SK-N-SH (cell line): ENCODE results near the gene MAST4. TPM values are rescaled to one million over a fixed set of nuclear protein-coding genes. Genes with fewer than 3 reads are reported as not detected.

ENCODE experiments used
- CTCF ChIA-PET: fragments of 300-600, 350-600 bp; formaldehyde crosslinking; extraction: SDS; loops from one replicate; lab custom pipeline; 2021; lab: Yijun Ruan, JAX
- POLR2A ChIA-PET: fragments of 350-600 bp; sonication (Branson Sonifier 250); formaldehyde crosslinking; extraction: SDS; loops from one replicate; lab custom pipeline; 2020; ENCODE audit warnings: antibody characterized with exemption, inconsistent platforms; lab: Yijun Ruan, JAX
- DNase-seq: peaks from one replicate; pipeline ENCODE4 v3.0.0; 2012
- H2AFZ ChIP-seq: fragments of 200-600 bp; sonication (generic); 2 replicates; pipeline ENCODE4 v1.8.1; 2016; ENCODE audit warnings: antibody characterized with exemption, mild to moderate bottlenecking, low read depth
- H3F3A ChIP-seq: fragments of 200-600 bp; sonication (generic); replicated peaks from 2 replicates; pipeline ENCODE3; 2016; ENCODE audit warnings: antibody characterized with exemption, mild to moderate bottlenecking; ENCODE audit not compliant: insufficient read depth
- H3K27ac ChIP-seq, 2 experiments: fragments of 200-500 bp in 1 of 2; fragments of 200-600 bp in 1 of 2; sonication (Bioruptor generic) in 1 of 2; sonication (generic), shearing (Covaris generic) in 1 of 2; 2 replicates each; pipeline versions ENCODE4 v1.5.1 to v1.6.1; 2014 to 2016; ENCODE audit warnings: low read depth in 2 of 2, inconsistent platforms in 1 of 2, low read length in 1 of 2, mild to moderate bottlenecking in 1 of 2, mixed read lengths in 1 of 2
- H3K27me3 ChIP-seq: fragments of 200-600 bp; sonication (generic), shearing (Covaris generic); 2 replicates; pipeline ENCODE4 v1.6.1; 2016; ENCODE audit warnings: mixed run types; ENCODE audit not compliant: insufficient read depth
- H3K36me3 ChIP-seq, 2 experiments: fragments of 200-500 bp in 1 of 2; fragments of 200-600 bp in 1 of 2; sonication (Bioruptor generic) in 1 of 2; sonication (generic) in 1 of 2; replicated peaks in 1 of 2; 2 replicates each; pipeline versions ENCODE3 to v1.5.1; 2014 to 2016; ENCODE audit warnings: low read length in 1 of 2, mild to moderate bottlenecking in 1 of 2; ENCODE audit not compliant: insufficient read depth in 2 of 2, control insufficient read depth in 1 of 2
- H3K4me1 ChIP-seq, 2 experiments: fragments of 200-500 bp in 1 of 2; fragments of 200-600 bp in 1 of 2; sonication (Bioruptor generic) in 1 of 2; sonication (generic), shearing (Covaris generic) in 1 of 2; 2 replicates each; pipeline versions ENCODE4 v1.5.1 to v1.6.1; 2014 to 2016; ENCODE audit warnings: low read depth in 1 of 2, low read length in 1 of 2, mixed run types in 1 of 2; ENCODE audit not compliant: insufficient read depth in 2 of 2, control insufficient read depth in 1 of 2
- H3K4me2 ChIP-seq: fragments of 200-600 bp; sonication (generic), shearing (Covaris generic); 2 replicates; pipeline ENCODE4 v1.6.1; 2017; ENCODE audit warnings: mixed run types
- H3K4me3 ChIP-seq, 2 experiments: fragments of 200-500 bp in 1 of 2; fragments of 200-600 bp in 1 of 2; sonication (Bioruptor generic) in 1 of 2; sonication (generic), shearing (Covaris generic) in 1 of 2; 2 replicates each; pipeline versions ENCODE4 v1.5.1 to v1.8.1; 2014 to 2016; ENCODE audit warnings: low read depth in 2 of 2, inconsistent platforms in 1 of 2, low read length in 1 of 2, mild to moderate bottlenecking in 1 of 2, mixed read lengths in 1 of 2, moderate library complexity in 1 of 2
- H3K79me2 ChIP-seq: fragments of 200-600 bp; sonication (generic); 2 replicates; pipeline ENCODE4 v1.8.1; 2017; ENCODE audit warnings: mild to moderate bottlenecking; ENCODE audit not compliant: insufficient read depth
- H3K9ac ChIP-seq: fragments of 200-600 bp; sonication (generic); 2 replicates; pipeline ENCODE4 v1.6.1; 2017; ENCODE audit warnings: mixed run types
- H3K9me2 ChIP-seq: fragments of 200-600 bp; sonication (generic); 2 replicates; pipeline ENCODE4 v1.6.1; 2017; ENCODE audit warnings: mixed run types
- H3K9me3 ChIP-seq: fragments of 200-600 bp; sonication (generic); 2 replicates; pipeline ENCODE4 v1.6.1; 2017; ENCODE audit warnings: mixed run types, mild to moderate bottlenecking, moderate library complexity
- H4K20me1 ChIP-seq: fragments of 200-600 bp; sonication (generic); 2 replicates; pipeline ENCODE4 v1.6.1; 2017; ENCODE audit warnings: mild to moderate bottlenecking, mixed run types; ENCODE audit not compliant: insufficient read depth
- CHD2 ChIP-seq: fragments of 150-350 bp; IDR thresholded peaks from 2 replicates; pipeline ENCODE4 v1.6.1; 2018; ENCODE audit warnings: low read length; ENCODE audit not compliant: partially characterized antibody
- EZH2phosphoT487 ChIP-seq: fragments of 200-600 bp; sonication (generic); IDR thresholded peaks from 2 replicates; pipeline ENCODE4 v1.6.1; 2017; ENCODE audit warnings: low read depth, mixed run types, mild to moderate bottlenecking, antibody characterized with exemption, moderate library complexity, borderline replicate concordance
- MAX ChIP-seq: IDR thresholded peaks from 2 replicates; pipeline ENCODE4 v1.4.0; 2012; ENCODE audit warnings: low read depth
- NFIC ChIP-seq: IDR thresholded peaks from 2 replicates; pipeline ENCODE4 v1.4.0; 2012; ENCODE audit warnings: borderline replicate concordance
- POLR2AphosphoS5 ChIP-seq: IDR thresholded peaks from 2 replicates; pipeline ENCODE4 v1.6.1; 2012; ENCODE audit warnings: low read depth, low read length
- RXRA ChIP-seq: IDR thresholded peaks from 2 replicates; pipeline ENCODE4 v1.4.0; 2012; ENCODE audit warnings: low read depth, mild to moderate bottlenecking, borderline replicate concordance
- SIN3A ChIP-seq: IDR thresholded peaks from 2 replicates; pipeline ENCODE4 v1.6.1; 2012; ENCODE audit warnings: low read depth, mild to moderate bottlenecking, low read length, moderate library complexity, borderline replicate concordance
- TCF12 ChIP-seq: IDR thresholded peaks from 2 replicates; pipeline ENCODE4 v1.4.0; 2012
- YY1 ChIP-seq: IDR thresholded peaks from 2 replicates; pipeline ENCODE4 v1.4.0; 2012; ENCODE audit warnings: low read depth, mild to moderate bottlenecking
- WGBS: methylation state at CpG from one replicate; pipeline ENCODE4 v1.1.6; 2017; ENCODE audit warnings: low lambda C conversion rate; 5-methylcytosine and 5-hydroxymethylcytosine counted together
- polyA plus RNA-seq, 3 experiments: library from polyadenylated mRNA; depleted of rRNA; stranded (reverse); fragments of >200 nt; gene quantifications; 2 replicates each; pipeline ENCODE4 v1.2.3, GENCODE V29; 2012
- TF ChIP-seq, protein P1 (sequence below): fragments of 150-350 bp; IDR thresholded peaks from 2 replicates; pipeline ENCODE4 v1.6.1; 2016; ENCODE audit warnings: mild to moderate bottlenecking, low read depth, low read length
- TF ChIP-seq, protein P2 (sequence below): IDR thresholded peaks from 2 replicates; pipeline ENCODE4 v1.6.1; 2012; ENCODE audit warnings: mild to moderate bottlenecking, low read depth, low read length, moderate library complexity

MAST4 gene
- polyA plus RNA-seq, 1 of the 3 experiments (the other 2 are of a cell fraction) = 2.2 TPM

DNA sequence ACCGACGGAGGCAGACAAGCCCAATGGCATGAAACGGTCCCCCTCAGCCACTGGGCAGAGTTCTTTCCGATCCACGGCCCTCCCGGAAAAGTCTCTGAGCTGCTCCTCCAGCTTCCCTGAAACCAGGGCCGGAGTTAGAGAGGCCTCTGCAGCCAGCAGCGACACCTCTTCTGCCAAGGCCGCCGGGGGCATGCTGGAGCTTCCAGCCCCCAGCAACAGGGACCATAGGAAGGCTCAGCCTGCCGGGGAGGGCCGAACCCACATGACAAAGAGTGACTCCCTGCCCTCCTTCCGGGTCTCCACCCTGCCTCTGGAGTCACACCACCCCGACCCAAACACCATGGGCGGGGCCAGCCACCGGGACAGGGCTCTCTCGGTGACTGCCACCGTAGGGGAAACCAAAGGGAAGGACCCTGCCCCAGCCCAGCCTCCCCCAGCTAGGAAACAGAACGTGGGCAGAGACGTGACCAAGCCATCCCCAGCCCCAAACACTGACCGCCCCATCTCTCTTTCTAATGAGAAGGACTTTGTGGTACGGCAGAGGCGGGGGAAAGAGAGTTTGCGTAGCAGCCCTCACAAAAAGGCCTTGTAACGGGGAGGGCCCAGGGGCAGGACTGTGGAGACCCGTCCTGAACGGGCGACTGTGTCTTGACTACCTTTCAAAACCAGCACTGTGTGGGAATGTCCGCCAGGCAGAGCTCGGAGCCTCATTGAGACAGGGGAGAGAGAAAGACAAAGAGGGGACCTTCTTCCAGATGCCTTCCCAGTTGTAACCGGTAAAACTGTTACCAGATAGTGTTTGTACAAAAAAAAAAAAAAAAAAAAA lies 570.5 kb downstream of the MAST4 start (continued):
- TF ChIP-seq RXRA = no peak
- TF ChIP-seq TCF12 = no peak
- no peak for TF ChIP-seq YY1
- no peak for TF ChIP-seq EZH2phosphoT487
- TF ChIP-seq NFIC = no peak
- no peak for TF ChIP-seq POLR2AphosphoS5
- no peak for TF ChIP-seq SIN3A

- no peak overlapping the region for H3K9ac ChIP-seq
- no peak overlapping the region for H3K4me2 ChIP-seq
- no peak overlapping the region for H3K4me3 ChIP-seq
- H3K9me3 ChIP-seq = no peaks in the 10 kb centered on the region
- no peaks in the 10 kb centered on the region for H3K79me2 ChIP-seq
- ChIA-PET POLR2A (no interaction called here), CTCF (interaction anchor here (0.7 to 6.2 kb wide), 3 partner anchors 11 to 353 kb away, joined by 3 to 36 read pairs (median 4); no protein-coding TSS in a partner anchor)
- peaks cover 4% of the 10 kb centered on the region for H3F3A ChIP-seq
- no peak overlapping the region for H3K27ac ChIP-seq
- H3K36me3 ChIP-seq = peaks cover 0 to 21% of the 10 kb centered on the region in 2 experiments
- H4K20me1 ChIP-seq = no peaks in the 10 kb centered on the region
- H2AFZ ChIP-seq = no peak overlapping the region
- WGBS = 86% methylated on average over 4 of the region's 4 CpGs
- no peaks in the 10 kb centered on the region for H3K27me3 ChIP-seq
- TF ChIP-seq, protein P1, sequence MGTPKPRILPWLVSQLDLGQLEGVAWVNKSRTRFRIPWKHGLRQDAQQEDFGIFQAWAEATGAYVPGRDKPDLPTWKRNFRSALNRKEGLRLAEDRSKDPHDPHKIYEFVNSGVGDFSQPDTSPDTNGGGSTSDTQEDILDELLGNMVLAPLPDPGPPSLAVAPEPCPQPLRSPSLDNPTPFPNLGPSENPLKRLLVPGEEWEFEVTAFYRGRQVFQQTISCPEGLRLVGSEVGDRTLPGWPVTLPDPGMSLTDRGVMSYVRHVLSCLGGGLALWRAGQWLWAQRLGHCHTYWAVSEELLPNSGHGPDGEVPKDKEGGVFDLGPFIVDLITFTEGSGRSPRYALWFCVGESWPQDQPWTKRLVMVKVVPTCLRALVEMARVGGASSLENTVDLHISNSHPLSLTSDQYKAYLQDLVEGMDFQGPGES = no peak
- TF ChIP-seq CHD2 = no peak
- TF ChIP-seq, protein P2, sequence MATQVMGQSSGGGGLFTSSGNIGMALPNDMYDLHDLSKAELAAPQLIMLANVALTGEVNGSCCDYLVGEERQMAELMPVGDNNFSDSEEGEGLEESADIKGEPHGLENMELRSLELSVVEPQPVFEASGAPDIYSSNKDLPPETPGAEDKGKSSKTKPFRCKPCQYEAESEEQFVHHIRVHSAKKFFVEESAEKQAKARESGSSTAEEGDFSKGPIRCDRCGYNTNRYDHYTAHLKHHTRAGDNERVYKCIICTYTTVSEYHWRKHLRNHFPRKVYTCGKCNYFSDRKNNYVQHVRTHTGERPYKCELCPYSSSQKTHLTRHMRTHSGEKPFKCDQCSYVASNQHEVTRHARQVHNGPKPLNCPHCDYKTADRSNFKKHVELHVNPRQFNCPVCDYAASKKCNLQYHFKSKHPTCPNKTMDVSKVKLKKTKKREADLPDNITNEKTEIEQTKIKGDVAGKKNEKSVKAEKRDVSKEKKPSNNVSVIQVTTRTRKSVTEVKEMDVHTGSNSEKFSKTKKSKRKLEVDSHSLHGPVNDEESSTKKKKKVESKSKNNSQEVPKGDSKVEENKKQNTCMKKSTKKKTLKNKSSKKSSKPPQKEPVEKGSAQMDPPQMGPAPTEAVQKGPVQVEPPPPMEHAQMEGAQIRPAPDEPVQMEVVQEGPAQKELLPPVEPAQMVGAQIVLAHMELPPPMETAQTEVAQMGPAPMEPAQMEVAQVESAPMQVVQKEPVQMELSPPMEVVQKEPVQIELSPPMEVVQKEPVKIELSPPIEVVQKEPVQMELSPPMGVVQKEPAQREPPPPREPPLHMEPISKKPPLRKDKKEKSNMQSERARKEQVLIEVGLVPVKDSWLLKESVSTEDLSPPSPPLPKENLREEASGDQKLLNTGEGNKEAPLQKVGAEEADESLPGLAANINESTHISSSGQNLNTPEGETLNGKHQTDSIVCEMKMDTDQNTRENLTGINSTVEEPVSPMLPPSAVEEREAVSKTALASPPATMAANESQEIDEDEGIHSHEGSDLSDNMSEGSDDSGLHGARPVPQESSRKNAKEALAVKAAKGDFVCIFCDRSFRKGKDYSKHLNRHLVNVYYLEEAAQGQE = no peak
- no peak for TF ChIP-seq MAX
- no peaks in the 10 kb centered on the region for H3K9me2 ChIP-seq
- DNase-seq = no peak
- H3K4me1 ChIP-seq = no peaks in the 10 kb centered on the region
These were observed 571.9 kb downstream of the MAST4 start for GRCh38 chr5:67168069-67168468.
